Stimulated activated CD4-positive, alpha-beta T cell treated with anti-CD3 and anti-CD28 coated beads, Interleukin-1b, Interleukin-23, amount 100 ng/mL, for 48 hours (primary cell): ENCODE results near the gene MLIP.
"Not testable (repeated sequence)": the region's sequence is repeated elsewhere in the genome, so short reads cannot be mapped to it uniquely, and the experiment has no call there.

Experiments used
- DNase-seq: peaks from one replicate; pipeline ENCODE4 v3.0.0-alpha.2; 2020

The MLIP gene

DNA sequence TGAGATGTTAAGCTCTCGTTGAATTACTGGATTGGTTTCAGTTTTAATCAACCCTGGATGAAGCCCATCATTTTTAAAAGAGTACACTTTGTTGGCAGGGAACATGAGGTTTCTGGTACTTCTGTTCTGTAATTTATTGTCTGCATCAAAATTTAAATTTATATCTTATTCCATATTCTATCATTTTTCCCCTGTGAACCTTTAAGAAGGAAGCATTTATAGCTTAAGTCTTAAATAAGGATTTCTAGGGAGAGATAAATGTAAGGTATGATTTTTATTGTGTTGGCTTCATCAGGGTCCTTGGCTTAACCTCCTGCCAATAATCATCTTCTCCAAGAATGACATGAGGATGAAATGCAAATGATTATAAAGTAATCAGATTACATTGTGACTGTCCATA is 40.6 kb downstream of the MLIP start:
- DNase-seq = no peak

GRCh38 chr6:54156650-54157250 is 45.5 kb downstream of the MLIP start:
- no peak for DNase-seq

- DNase-seq = no peak
Observed at GRCh38 chr6:54157405-54157804, 46.2 kb downstream of the MLIP start.

- no peak for DNase-seq
Observed at GRCh38 chr6:54173089-54173488, 61.8 kb downstream of the MLIP start.

GRCh38 chr6:54179152-54179551 is 67.9 kb downstream of the MLIP start:
- DNase-seq = no peak

GRCh38 chr6:54183616-54184015 is 72.4 kb downstream of the MLIP start:
- DNase-seq = no peak

DNA sequence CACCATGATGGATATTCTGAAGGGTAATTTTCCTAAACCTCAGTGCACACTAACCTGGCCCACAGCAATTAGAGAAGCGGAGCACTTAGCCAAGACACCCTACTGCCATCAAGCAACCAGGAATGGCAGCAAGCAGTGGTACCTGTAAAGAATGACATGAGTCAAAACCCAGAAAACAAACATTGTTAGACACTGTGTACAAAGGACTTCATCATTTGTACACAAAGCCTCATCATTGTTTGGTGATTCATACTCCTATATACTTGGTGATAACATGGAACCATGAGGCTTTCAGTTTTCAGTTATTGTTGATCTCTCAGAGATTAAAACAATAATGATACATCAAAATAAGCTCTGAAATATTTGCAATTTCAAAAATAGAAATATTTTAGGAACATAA is 74.6 kb downstream of the MLIP start:
- no peak for DNase-seq

DNA sequence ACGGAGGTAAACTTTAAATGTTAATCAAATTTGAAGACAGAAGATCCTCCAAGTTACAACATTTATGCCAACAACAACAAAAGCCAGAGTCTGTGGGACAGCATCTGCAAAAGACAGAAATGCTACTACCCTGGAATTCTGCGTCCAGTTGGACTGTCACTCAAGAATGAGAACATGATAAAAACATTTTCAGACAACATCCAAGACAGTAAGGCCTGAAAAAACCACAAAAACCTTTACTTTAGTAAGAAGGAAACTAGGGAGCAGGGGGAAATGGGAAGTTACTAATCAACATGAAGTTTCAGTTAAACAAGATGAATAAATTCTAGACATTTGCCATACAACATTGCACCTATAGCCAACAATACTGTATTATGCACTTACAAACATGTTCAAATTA is 77.6 kb downstream of the MLIP start:
- no peak for DNase-seq

DNA sequence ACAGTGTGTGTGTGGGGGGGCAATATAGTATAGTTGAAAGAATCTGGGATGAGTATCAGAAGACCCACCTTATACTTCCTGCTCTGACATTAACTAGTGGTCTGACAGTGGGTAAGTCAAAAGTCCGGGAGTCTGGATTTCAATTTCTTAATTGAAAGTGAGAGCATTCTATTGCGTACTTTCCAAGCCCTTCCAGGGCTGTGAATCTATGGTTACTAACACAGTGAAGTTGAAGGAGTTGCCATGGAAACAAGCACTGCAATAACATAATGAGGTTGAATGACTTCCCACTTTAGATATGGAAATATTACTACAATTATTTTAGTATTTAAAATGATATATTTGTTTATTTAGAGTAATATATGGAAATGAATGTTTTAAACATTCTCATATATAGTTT is 80.2 kb downstream of the MLIP start:
- DNase-seq = no peak

GRCh38 chr6:54192993-54193392 is 81.8 kb downstream of the MLIP start:
- no peak for DNase-seq

DNA sequence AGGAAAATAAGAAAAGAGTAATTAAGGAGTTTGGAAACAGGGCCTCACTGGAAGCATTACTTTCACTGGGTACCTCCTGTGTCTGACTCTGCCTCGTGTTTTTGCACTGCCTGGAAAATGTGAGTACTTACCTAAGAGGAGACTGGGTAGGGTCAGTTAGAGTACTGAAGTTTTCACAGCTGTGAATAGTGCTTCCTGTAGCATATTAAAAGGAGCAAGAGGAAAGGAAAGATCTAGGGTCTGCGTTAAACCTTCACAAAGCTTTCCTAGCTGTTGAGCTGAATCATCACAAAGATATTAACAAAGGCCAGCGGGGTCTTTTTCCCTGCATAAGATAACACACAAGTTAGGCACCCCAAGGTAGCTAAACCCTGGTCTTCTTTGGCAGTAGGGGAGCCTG is 82.3 kb downstream of the MLIP start:
- DNase-seq = no peak

GRCh38 chr6:54194067-54194466 is 82.8 kb downstream of the MLIP start:
- no peak for DNase-seq

DNA sequence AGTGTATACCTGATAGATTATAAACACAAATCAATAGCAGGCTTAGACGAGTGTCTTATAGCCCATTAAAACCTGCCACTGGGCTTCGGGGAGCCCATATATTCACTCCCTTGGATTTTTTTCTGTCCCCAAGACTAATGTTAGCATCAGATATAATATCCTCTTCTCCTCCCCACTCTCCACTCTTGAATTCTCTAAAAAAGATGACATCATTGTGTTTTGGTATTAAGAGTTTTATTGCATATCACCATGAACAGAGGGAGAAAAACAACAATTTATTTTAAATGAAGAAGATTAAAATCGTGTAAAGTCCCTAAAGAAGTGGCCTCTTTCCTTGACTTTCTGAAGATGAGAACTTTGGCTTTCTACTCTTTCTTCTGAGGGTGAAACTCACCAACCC is 84.4 kb downstream of the MLIP start:
- no peak for DNase-seq

- DNase-seq = no peak
Observed at GRCh38 chr6:54196905-54197304, 85.7 kb downstream of the MLIP start.

GRCh38 chr6:54198134-54198533 is 86.9 kb downstream of the MLIP start:
- no peak for DNase-seq

DNA sequence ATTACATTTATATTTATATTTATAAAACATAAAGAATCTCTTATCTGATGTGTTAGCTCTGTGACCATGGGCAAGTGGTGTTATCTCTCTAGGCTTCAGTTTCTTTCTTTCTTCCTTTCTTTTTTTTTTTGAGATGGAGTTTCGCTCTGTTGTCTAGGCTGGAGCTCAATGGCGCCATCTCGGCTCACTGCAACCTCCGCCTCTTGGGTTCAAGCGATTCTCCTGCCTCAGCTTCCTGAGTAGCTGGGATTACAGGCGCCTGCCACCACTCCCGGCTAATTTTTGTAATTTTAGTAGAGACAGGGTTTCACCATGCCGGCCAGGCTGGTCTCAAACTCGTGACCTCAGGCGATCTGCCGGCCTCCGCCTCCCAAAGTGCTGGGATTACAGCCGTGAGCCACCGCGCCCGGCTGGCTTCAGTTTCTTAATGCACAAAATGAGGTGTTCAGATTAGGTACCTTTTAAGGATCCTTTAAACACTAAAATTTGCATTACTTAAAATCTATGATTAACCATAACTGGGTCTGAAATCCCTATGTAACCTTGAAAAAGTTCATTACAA is 92.3 kb downstream of the MLIP start:
- DNase-seq = not testable (repeated sequence)

DNA sequence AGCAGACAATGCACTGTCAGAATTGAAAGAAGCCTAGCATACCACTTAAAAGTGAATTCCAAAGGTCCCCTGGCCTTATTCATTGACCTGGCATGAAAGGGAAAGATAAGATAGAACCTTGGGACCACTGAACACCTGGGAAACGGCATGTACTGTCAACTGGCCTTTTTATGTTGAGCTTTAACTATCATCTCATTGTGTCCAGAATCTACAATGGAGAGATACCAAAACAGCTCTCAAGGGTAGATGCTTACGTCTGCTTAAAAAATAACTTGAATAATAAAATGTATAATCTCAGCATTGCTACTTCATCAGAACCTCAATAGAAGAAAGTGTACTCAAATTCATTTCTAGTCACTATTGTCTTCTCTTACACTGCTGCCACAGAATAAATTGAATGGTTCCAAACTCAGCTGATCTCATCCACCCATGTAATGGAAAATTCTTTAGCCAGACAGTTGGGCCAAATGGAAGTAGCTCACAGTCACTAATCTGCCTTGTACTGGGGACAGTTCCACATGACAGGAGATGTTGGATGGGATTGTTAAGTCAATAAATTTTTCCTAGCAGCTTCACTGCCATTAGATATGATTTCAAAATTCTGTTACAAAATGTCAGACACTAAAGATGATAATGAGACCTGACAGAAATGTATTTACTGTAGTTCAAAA is 93.8 kb downstream of the MLIP start:
- DNase-seq = no peak

DNA sequence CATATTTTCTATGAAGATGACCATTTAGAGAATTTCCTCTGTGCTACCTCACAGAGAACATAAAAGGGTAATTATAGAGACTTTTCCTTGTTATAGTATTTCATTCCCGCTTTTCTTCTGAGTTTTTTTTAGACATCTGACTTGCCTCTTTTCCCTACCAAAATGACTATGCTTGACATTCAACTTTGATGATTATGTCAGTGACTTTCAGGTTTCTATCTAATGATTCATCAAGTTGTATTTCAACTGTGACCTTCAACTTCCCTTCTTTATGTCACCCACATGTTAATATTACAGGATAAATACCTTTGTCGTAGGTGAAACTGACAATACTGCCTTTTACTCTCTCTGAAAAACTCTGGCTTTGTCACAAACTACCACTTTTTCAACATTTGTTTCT is 95.3 kb downstream of the MLIP start:
- no peak for DNase-seq

DNA sequence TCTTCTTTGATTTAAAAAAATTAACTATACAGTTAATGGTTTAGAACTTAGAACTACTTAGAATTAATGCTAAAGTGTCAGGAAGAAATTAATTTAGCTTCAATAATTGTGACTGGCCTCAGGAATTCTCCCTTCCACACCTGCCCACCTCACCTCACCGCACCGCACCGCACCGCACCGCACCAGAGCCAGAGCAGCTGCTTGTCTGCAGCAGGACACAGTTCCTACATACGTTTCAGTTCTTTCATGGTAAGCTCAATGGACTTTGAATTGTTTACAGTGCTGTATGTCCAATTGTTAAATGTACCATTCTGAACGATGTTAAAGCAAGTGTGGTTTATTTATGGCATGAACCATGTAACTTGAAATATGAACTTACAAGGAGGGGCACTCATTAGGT is 98.7 kb downstream of the MLIP start:
- DNase-seq = not testable (repeated sequence)

DNA sequence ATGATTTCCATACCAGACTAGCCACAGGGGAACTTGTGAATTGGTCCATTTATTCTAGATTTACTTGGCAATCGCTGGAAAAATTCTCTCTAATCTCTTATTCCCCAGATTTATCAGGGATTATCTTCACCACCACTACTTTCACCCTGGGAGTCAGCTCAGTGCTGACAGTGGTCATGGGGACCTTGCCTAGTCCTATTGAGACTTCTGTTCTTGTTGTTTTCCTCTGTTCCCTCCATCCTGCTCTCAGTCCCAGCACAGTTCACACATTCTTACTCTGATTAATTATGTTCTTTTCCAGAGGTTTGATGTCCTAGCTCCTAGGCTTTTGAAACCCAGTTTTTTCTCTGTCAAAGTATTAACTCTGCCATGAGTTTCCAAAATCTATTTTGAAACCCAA is 103.0 kb downstream of the MLIP start:
- no peak for DNase-seq

DNA sequence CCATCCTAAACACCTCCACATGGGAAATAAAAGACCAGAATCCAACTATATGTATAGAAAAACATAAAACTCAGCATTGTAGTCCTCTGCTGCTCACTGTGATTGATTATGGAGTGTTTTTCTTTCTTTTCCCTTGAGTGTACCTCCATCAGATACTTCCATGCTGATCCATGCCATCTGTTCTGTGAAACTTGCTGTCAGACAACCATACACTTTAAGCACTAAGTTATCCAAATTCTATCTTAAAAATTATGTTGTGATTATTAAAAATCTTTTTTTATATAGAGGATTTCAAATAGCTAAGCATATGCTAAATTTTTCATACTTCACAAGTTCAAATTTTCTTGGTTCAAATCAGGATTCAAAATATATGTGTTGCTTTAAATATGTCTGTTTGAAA is 105.1 kb downstream of the MLIP start:
- DNase-seq = no peak

DNA sequence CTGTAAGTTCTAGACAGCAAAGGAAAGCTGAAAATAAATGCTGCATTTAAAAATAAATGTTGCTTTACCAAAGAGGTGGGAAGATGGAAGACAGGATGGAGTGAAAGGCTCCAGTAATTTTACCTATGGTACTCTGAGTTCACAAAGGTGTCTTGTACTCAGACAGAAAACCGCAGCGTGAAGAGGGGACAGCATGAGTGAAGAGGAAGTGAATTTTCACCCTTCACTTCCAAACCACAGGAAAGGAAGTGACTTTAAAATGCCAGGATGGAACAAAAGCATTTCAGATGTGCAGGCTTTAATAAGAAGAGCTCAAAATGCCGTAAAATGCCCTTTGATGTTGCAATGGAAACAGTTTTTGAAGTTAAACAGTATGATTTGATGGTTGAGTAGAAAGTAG is 105.8 kb downstream of the MLIP start:
- no peak for DNase-seq

GRCh38 chr6:54222217-54222616 is 111.0 kb downstream of the MLIP start:
- DNase-seq = no peak

DNA sequence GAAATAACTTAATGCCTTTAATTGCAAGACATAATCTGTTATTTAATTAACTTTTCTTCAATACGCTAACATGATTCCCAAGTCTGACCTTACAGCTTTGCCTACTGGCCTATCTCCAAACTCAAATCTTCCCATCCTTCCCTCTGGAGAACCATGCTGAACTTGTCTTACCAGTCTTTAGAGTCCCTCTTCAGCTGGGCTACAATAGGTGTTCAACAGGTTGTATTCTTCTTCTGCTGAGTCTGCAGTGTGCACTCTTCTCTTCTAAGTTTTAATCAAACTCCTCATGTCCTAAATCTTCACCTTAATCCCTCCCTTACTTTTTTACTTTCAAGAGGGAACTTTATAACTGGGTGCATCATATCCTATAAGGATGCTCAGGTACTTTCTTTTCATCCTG is 121.5 kb downstream of the MLIP start:
- no peak for DNase-seq

GRCh38 chr6:54234539-54234938 is 123.3 kb downstream of the MLIP start:
- no peak for DNase-seq
